Stimulated activated CD4-positive, alpha-beta T cell treated with anti-CD3 and anti-CD28 coated beads, Interleukin-1b, Interleukin-23, amount 100 ng/mL, for 1 hour (primary cell): Measurements from ENCODE around the gene AHNAK.
"Not testable (repeated sequence)": the region's sequence is repeated elsewhere in the genome, so short reads cannot be mapped to it uniquely, and the experiment has no call there.

Source experiments
- DNase-seq, 2 donors: peaks; one replicate each; pipeline ENCODE4 v3.0.0-alpha.2; 2020; ENCODE audit warnings: low read depth in 2 of 2

AHNAK gene

DNA sequence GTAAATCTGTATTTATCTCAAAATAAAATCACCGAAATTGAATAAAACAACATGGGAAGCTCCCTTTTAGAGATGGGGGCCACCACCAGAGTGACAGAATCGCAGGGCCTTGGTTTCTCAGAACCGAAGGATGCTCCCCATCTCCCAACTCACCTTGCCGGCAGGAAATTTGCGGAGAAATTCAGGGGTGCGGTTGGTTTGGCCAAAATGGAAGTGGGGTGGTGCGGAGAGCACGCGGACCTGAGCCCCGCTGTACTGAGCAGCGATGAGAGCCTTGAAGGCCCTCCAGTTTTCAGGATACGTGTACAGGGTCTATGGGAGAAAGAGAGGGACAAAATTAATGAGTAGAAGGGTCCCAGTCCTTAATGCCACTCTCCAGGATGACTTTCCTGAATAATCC, 25.8 kb upstream of the AHNAK start:
- no peak for DNase-seq

DNA sequence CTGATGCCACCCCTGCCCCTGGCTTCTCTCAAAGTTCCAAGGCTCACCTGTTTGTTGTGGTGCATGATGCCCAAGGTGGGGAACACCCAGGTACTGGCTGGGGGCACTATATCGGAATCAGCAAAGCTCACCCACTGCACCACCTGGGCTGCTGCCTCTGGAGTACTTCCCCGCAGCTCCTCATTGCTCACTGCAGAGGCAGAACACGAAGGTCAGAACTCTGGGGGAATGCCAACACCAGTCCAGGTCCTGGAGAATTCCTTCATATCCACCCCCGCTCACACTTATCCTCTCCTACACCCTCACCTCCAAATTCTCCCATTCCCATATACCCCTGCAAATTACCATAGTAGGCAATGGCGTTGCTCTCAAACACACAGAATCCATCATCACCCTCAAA, 24.9 kb upstream of the AHNAK start:
- DNase-seq, result not testable (repeated sequence)

DNA sequence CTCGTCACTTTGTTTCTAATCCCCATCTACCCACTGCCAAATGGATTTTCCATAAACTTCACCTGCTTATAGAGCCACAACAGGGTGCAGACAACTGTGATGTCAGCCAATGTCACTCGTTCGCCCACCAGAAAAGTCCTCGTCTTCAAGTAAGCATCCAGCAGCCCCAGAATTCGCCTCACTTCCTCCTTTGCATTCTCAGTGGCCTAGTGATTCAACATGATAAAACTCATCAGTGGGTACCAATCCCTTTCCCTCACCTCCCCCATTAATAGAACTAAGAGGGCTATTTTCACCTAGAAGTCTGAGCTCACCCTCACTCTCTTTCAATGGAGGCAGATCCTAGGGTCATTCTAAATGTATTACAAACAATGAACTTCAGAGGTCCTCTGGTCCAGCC, 24.3 kb upstream of the AHNAK start:
- DNase-seq, result not testable (repeated sequence)

DNA sequence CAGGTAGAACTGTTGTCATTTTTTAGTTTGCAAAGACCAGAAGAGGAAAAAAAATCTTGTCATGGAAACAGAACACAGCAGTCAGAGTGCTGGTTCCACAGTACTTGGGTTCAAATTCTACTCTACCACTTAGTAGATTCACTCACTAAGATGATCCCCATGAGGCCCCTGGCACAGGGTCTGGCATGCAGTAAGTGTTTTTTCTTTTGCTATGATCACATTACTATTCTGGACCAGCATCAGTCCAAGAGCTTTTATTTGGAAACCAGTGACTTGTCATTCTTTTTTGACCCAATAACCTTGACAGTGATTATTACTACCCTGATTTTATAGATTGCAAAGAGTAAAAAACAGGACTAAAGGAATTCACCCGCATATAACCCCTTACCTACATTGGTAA, 23.0 kb upstream of the AHNAK start:
- DNase-seq, result no peak

DNA sequence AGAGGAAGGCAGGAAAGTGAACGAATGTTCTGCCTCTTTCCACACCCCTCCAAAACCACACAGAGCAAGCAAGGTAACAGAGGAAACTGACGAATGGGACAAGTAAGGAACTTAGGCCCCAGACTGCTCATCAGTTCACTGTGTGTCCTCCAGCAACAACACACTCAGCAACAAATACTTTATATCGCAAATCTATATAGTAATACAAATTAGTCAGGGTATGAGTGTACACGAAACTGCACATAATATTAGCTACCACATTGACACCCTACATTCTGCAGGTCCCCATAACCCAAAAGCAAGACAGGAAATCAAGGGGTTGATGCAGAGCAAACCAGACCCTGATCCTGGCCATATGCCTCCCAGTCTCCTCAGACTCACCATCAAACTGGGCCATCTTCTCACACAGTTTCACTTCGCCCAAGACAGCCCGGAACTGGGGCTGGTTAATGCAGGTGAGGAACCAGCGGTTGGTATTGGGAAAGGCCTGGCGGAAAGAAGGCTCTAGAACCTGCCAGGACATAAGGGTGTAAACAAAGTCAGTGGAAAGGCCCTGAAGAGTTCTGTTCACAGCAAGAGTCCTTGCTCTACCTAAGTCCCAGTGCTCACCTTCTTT, 20.5 kb upstream of the AHNAK start:
- no peak for DNase-seq

DNA sequence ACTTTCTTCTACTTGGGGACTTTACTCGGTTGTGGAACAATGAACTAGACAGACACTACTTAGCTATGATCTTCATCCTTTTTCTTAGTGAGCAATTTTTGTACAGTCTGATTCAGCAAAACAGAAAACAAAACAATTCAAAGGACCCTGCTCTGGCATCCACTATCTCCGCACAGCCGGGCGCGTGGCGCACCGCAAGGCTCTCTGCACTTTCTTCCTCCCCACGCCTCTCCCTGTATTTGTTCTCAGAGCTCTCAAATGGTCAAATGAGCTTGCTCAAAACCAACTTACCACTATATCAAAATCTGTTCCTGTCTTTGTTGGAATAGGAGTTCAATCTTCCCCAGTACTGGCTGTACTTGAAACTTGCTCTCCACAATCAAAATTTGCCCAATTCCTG, 19.6 kb upstream of the AHNAK start:
- DNase-seq, result no peak

DNA sequence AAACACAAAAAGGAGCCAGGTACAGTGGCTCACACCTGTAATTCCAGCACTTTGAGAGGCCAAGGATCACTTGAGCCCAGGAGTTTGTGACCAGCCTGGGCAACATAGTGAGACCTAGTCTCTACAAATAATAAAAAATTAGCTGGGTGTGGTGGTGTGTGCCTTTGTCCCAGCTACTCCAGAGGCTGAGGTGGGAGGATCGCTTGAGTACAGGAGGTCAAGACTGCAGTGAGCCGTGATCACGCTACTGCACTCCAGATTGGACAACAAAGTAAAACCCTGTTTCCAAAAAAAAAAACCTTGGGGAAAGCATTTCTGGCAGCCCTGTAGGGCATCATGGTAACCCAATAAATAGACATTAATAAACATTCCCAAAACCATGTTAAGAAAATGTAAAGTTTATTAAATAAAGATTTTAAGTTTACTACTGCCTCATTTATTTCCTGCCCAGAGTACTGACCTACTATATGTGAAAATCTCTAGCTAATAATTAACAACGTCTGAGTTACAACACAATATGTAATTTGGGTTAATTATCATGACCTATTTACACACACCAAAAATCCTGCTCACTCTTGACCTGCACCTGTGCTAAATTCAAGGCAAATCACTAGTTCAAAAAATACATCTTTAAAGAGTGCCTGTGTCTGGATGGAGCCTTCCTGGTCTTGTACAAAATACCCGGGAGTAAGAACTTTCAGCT, 18.6 kb upstream of the AHNAK start:
- DNase-seq, result no peak

DNA sequence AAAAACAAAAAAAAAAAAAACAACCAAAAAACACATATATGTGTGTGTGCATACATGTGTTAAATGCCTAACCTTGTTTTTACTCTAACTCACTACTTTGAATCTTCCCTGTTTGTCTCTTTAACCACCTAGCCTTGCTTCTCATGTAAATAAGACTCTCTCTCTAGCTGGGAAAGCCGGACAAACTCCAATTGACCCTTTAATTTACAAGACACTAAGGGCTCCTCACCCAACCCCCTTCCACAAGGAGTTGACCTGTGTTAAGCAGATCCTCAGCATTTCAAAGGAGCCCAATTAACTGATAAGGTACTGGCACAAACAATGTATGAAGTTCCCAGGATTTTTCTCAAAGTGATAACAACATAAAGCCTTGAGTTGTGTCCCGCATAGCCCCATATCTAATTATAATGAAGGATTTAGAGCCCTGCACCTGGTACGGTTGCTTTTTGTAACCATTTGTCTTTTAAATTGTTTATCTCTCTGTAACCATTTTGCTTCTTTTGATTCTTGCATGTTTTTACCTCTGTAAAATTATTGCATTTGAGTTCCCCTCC, 15.1 kb upstream of the AHNAK start:
- DNase-seq, result not testable (repeated sequence)

DNA sequence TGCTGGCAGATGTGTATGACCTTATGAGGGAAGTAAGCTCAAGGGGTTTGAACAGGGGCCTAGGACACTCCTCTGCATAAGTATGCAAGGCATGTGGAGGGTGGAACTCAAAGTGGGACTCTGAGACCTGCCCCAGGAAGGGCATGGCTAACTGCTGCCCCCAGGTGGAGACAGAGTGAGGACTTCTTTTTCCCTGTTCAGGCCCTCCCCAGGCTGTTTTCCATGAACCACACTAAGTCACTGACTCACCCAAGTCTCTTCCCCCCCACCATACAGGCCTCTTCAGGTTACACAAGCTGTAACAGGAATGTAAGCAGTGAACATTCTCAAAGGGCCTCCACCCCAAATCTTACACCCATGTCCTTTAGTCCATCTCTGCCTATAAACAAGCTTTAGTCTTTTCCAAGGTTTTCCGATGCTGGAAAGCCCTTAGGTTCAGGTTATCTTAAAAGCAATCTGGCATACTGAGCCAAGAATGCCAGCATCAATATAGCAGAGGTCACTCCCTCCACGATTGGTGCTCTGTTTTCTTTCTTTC, 14.0 kb upstream of the AHNAK start:
- DNase-seq, result peak in 1 of 2 donors; percentile 78

DNA sequence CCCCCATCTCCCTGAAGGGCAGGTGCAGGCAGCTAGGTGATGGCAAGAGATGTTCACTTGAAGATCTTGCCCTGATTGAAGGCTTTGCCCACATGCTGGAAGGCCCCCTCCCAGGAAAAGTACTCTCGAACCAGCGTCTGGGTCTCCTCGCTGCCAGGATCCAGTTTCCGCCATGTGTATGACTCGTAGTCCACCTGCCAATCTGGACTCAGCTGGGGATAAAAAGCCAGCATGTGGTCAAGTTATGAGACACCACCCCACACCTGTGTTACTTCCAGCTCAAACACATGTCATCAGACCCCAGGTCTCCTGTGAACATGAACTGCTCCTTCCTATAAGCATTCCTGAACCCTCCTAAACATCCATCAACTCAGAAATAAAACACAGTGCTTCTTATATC, 13.0 kb upstream of the AHNAK start:
- DNase-seq, result not testable (repeated sequence)

DNA sequence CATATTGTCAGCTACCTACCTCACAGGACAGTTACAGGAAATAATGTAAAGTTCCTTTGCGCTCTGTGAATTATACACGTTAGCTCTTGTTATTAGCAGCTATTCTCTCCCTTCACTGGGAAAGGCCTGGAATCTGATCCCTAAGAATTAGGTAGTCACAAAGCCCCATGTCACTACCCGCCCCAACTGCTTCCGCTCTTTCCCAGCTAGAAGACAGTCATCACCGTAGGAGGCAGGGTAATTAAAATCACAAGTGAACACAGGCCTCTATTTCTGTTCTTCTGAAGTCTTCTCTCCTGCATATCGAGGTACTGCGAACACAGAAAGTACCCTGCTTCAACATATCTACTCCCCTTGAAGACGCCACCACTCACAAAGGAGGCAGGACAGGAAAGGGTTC, 12.6 kb upstream of the AHNAK start:
- no peak for DNase-seq

DNA sequence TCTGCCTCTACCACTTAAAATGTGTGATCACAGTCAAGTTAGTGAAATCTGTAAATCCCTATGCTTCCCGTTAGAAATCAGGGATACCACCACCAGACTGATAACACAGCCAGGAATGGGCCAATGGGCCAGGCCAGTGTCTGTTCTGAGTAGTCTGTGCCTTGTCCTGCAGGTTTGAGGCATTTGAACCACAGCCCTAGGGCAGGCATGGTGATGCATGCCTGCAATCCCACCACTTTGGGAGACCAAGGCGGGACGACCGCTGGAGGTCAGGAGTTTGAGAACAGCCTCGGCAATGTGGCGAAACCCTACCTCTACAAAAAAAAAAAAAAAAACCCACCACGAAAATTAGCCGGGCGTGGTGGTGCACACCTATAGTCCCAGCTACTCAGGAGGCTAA, 12.1 kb upstream of the AHNAK start:
- DNase-seq, result no peak

DNA sequence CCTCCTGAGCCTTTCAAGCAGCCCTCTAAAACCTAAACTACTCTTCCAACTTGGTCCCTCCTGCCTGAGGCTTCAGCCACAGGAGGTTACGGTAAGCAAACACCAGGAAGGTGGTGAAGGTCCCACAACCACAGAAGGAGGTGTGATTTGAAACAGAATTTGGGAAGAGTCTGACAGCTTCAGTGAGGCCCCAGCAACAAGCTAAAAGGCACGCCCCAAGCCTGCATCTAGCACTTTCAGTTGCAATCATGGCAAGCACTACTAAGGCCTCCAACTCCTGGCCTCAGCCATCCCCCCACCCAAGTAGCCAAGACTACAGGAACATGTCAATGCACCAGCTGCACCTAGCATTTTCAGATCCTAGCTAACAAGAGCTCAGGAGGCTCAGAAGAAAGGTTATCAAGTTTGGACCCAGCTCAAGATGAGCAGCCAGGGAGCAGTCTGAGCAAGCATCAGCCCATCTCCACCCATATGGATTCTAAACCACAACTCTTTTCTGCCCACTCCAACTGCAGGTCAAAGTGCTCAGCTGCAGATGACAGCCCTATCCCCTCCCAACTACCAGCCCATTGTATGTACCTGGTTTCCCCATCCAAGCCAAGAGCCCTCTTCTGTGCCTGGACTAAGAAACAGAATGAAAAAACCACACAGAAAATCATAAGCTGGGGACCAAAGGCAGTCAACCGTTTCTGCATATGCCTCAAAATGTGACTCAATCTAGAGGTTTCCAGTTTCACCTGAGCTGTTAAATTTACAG, 10.4 kb upstream of the AHNAK start:
- DNase-seq, result no peak

DNA sequence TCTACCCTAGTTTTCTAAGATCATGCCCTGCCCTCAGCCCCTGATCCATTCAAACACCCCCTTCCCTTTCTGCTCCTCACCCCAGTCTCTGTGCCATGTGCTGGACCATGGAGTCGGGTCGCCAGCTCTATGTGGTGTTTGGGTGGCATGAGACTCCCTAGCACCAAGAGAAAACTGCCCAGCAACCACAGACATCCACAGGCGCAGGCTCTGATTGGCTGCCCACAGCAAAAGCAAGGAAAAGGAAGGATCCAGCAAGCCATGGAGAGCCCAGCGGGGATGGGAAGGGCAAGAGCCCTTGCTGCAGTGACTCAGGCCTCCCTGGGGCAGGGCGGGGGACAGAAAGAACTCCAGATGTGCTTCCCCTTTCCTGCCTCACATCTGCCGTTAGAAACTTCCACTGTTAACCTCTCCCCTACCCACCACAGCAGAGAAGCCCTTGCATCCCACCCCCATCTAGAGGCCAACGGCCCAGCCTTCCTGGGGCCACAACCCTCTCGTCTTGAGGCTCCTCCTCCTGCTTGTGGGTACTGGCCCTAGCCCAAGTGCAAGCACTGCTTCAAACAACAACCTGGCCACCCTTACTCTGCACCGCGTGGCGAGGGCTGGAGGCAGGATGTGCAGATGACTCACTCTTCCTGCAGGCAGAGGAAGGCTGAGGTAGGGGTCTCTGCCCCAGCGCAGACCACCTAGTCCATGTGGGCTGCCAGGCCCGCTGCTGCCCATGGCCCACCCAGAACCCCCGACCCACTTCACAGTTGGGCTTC, 9.7 kb upstream of the AHNAK start:
- peak in 1 of 2 donors; percentile 48 for DNase-seq

DNA sequence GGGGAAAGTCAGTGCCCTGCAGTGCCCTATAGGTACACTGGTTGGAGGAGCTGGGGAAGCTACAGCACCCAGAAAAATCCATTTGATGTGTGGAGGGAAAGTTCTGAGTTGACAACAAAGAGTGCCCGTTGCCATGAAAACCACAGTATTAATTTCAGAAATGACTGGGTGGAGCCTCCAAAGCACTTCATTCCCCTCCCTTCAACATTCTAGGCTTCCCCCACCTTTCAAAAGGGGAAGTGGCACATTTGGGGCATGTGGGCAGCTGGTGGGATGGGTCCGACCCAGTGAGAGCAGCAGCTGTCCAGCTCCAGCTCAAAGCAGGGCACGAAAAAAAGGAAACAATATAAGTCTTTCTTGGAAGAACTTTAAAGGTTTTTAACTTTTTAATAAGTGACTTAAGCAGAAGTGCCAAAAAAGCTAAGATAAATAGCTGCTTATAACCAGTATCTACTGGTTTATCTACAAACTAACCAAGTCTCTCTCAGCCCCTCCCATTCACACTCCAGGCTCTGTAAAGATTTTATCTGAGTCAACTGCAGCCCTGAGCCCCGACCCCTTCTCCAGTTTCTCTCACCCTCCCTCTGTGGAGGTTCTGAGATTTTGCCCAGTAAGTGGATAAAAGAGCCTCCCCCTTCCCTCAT, 9.0 kb upstream of the AHNAK start:
- peak in 1 of 2 donors; percentile 29 for DNase-seq

DNA sequence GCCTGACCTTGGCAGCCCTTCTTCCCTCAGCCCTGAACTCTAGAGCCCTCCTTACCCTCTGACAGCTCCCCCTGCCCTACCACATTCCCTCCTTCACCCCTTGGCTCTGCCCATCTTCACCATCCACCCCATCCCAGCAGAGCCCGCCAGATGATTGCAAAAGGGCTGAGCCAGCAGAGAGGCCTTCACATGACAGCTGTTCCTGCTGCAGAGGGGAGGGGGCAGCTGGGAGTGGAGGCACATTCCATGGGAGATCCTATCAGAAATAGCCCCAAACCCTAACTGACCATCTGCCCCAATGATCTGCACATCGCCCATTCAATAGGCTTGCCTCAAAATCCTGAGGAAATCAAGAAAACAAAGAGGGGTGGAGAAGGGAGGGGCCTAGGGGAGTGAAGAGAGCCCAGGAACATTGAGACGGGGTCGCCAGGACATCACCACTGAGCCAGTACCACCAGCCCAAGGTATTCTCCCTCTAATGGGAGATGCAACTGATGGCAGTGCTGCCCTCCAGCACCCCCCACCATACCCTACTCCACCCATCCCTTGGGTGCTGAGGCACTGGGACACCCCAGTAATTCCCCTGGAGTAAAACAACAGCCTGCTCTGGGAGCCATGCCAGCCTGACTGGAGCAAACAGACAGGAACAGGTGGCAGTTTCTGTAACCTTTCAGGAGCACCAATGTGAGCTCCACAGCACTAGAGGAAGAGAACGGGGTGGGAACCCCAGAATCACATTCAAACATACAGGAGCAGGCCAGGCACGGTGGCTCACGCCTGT, 8.0 kb upstream of the AHNAK start:
- no peak for DNase-seq

DNA sequence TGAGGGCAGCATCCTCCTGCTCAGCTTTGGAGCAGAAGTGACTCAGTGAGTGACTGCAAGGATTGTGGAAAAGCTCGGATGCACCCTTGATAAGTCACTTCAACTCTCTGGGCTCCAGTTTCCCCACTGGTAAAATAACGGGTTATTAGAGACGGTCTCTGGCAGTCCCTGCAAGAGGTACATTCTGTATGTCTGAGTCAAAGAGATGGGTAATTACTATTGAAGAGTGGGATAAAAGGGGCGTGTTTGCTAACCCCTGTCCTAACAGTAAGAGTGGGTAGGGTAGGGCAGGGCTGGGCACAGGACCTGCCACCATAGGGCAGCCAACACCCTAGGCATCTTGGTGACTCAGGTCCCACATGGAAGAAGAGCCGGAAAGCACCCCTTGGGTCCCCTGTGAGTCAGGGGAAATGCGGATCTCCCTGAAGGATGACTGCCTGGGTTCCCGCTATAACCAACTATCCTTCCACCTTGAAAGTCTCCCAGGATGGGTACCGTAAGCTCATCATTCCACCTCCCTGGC, 7.3 kb upstream of the AHNAK start:
- DNase-seq, result no peak

DNA sequence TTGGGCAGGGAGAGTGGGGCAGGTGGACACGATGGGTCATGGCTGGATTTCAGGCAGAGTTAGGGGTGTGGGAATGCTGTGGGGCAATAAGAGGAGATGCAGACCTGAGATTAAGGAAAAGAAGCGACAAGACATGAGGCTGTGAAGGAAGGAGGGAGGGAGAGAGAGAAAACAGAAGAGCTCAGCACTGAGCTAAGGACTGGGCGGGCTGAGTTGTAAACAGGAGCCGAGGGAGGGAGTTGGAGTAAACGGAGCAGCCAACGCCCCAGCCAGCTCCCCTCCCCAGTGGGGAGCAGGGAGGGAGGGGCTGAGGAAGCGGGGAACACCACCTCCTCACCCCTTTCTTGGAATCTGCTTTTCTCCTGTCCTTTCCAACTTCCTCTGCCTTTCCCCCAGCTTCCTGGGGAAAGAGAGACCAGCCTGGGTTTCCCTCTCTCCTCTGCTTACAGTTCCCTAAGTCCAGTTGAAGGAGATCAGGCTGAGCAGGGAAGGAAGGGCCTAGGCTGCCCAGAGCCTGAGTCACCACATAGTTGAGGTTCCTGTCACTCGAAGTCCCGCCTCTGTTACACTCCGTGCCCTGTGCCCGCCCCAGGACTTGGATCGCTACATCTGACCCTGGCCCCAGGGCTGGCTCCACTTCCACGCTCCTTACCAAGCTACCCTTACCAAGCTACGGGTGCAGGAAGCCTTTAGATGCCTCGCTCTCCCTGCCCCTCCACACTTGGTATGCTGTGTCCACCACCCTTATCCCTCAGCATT, 6.7 kb upstream of the AHNAK start:
- no peak for DNase-seq

DNA sequence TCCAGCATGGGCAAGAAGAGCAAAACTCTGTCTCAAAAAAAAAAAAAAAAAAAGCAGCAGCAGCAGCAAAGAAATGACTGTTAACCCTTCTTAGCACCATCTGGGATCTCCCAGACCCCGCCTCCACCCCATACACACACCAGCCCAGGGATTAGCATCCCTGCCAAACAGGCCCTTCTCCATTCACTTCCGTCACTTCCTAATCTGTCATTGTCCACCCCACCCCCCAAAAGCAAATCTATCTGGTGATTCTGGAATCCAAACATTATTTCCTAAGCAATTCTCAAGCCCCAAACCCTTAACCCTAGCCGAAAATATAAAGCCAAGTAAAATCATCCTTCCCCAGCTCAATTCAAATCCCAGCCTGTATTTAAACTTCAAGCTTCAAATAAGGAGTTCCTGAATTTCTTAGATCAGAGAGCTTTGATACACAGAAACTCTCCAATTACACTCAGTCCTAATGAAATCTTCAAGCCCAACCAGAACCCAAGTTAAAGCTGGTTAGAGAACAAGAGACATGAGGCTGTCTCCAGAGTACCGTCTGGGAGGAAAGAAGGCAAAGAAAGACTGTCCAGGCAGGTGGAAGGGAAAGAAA, 6.0 kb upstream of the AHNAK start:
- no peak for DNase-seq
